GM21381 (cell line): ENCODE measurements around the gene WDR18.

Experiments used
- ATAC-seq: cut with Tn5 transposase; IDR thresholded peaks from one replicate; pipeline ENCODE4 v1.9.1; 2021; ENCODE audit warnings: mild to moderate bottlenecking, moderate library complexity; ENCODE audit not compliant: unreplicated experiment

The WDR18 gene

DNA sequence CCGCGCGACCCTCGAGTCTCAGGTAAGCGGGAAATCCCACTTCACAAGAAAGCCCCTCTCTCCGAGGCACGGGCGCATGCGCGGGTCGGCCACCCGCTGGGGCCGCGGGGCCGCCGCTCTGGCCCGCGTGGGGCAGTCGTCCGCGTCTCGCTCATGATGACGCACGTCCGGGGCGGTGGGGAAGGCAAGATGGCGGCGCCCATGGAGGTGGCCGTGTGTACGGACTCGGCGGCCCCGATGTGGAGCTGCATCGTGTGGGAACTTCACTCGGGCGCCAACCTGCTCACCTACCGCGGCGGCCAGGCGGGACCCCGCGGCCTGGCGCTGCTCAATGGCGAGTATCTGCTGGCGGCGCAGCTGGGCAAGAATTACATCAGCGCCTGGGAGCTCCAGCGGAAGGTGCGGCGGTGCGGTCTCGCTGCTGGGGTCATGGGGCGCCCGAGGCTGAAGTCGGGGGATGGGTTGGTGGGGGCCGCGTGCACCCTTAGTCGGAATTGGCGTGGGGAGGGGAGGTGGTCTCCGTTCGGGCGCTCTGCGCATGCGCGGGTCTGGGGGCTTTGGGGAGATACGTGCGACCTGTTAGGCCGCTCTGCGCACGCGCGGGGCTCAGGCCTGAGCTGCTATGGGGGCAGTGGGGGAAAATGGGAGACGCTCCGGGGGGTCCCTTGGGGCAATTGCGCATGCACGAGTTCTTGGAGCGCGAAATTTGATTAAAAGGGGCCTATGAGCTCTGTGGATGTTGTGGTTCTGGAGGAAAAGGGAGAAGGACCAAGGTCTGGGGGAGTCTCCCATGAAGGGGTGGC, at the start of gene WDR18:
WDR18 (plus strand) TSS at position 181 of the 803 bp plus-strand sequence; CDS start at position 190, 9 bp downstream.
- peak; percentile 77 for ATAC-seq

DNA sequence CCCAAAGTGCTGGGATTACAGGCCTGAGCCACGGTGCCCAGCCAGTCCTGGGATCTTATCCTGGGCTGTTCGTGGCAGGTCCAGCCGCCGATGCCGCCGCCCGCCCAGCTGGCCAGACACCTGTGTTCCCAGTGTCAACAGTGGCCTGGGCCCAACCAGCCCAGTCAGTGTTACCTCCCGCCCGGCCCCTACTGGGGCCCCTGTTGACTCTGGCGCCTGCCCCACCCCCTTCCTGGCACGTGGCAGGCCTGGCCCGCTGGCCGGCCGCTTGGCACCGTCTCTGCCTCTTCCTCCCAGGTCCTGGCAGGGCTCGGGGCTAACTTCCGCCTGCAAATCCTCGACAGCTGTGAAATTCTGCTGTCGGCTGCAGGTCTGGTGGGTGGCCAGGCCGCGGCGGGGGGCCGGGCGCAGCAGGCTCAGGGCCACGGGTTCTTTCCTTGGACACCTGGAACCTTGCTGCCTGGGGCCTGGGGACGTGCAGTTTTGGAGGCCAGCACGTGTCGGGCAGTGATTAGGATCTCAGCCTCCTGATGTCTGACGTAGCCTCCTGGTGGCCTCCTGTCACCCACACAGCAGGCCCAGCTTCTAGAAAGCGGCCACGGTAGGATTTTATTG, 49.2 kb upstream of the WDR18 start:
- no peak for ATAC-seq

GRCh38 chr19:936175-936546, 48.0 kb upstream of the WDR18 start:
- ATAC-seq = no peak

- ATAC-seq = no peak
These were observed 46.9 kb upstream of the WDR18 start for GRCh38 chr19:937259-937694.

DNA sequence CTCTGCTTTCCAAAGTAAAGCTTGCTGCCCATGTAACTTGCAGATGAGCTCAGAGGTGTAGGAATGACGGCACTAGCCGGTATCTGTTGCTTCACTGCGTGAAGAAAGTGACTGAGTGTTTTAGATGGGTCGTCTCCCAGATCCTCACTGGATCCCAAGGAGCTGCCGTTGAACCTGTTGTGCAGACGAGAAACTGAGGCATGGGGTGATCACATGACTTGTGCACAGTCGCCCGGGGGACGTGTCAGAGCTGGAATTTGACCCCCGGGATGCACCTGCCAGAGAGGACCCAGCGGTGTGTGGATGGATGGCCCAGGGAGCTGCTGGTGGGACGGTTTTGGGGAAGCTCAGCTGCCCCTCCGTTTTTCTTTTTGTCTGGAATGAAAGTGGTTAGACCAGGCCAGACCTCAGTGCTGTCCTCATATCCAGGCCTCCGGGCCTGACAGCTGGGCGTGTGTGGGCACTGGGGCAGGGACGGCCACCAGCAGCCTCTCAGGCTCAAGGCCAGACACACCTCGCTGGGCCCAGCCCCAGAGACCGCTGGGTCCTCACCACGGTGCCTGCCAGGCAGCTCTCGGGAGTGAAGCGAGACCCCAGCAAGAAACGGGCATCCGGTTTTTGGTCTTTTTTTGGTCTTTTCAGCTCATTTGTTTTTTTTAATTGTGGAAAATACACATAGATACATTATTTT, 45.8 kb upstream of the WDR18 start:
- ATAC-seq = no peak

- ATAC-seq = no peak
These were observed 44.7 kb upstream of the WDR18 start for GRCh38 chr19:939439-939838.

DNA sequence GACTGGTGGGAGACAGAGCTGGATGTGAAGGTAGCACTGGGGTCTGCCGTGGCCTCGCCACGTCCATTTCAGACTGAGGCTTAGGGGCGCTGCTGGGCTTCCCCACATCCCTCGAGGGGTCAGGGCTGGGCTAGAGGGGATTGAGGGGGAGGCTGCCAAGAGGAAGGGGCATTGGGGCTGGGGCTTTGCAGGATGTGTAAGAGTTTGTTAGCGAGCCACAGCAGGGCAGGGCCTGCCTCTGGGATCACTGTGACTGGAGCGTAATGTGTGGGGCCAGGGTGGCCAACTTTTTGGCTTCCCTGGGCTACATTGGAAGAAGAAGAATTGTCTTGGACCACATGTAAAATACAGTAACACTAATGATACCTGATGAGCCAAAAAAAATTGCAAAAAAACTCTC, 44.2 kb upstream of the WDR18 start:
- no peak for ATAC-seq

DNA sequence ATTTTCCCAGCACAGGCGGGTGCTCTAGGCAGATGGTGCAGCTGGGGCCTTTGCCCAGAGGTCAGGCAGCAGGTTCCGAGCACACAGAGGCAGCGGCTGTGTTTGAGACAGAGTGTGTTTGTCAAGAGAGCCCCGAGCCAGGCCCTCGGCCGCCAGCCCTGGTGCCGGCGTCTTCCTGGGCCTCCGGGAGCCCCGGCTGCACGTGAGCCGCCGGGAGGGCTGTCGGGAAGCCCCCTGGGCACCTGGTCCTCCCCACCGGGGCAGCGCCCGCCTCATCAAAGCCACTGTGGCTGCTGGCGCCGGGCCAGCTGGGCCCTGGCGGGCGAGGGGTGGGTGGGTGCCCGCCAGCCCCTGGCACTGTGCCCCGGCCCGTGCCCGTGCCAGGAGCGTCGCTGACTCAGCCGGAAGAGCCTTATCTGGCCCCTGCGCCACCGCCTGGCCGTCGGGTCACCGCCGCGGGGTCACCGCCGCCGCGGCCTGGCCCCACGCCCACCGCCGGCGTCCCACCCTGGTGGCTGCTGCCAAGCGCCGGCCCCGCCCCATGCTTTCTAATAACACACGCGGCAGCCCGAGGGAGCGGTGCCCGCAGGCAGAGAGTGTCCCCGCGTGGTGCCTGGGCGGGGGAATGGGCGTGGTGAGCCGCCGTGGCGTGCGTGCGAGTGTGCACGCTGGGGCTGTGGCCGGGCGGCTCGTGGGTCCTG, 43.4 kb upstream of the WDR18 start:
- ATAC-seq = peak; percentile 55

- ATAC-seq = no peak
These were observed 42.6 kb upstream of the WDR18 start for GRCh38 chr19:941292-942132.

DNA sequence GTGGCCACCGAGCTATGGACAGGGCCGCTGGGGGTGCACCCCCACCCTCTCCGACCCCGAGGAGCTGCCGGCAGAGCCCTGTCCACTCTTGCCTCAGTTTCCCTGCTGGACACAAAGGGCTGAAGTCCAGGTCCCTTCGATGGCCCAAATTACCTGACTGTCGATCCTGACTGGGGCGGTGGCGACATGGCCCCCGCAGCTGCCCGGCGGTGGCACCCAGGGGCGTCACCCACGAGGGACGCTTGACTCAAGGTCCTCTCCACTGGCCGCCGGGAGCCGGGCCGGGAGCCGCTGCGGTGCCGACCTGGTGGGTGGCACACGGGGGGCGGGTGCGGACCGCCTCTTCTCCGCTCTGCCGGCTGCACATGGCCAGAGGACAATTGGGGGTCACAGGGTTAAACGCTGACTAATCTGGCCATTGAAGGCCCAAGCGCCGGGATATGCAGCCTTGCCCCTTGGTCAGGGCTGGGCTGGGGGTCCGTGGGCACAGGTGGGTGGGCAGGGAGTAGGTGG, 42.0 kb upstream of the WDR18 start:
- ATAC-seq = no peak

GRCh38 chr19:943551-944170, 40.5 kb upstream of the WDR18 start:
- ATAC-seq = no peak

DNA sequence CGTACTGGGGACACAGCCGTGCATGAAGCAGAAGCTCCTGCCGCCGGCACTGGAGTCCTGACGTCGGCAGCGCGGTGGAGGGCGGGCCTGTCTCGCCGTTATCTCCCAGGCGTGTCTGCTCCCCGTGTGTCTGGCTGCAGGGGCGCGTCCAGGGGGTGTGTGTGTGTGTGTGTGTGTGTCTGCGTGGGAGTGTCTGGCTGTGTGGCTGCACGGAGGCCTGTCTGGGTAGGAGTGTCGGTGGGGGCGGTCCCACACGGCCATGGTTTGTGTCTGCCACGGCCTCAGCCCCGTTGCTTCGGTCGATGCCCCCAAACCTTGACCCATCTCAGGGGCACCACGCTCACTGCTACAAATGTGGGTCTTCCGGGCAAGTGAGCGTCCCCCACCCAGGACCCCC, 40.0 kb upstream of the WDR18 start:
- no peak for ATAC-seq

DNA sequence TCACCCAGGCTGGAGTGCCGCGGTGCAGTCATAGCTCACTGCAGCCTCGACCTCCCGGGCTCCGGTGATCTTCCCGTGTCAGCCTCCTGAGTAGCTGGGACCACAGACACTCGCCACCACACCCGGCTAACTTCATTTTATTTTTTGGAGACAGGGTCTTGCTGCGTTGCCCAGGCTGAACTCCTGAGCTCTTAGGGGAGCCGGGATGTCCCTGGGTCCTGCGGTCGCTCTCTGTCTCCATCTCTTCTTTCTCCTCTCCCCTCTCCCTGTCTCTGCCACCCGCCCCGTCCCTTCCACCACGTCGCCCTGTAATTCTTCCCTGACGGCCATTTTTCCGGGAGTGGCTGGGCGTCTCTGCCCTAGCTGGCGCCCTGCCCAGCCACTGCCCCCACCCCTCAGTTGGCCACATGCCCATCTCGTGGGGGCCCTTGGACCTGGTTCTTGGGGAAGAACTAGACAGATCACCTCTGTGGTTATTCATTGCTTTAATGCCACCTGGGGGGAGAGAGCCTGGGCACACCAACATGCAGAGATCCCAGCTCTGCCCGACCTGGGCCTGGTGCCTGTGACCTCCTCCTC, 39.4 kb upstream of the WDR18 start:
- no peak for ATAC-seq

DNA sequence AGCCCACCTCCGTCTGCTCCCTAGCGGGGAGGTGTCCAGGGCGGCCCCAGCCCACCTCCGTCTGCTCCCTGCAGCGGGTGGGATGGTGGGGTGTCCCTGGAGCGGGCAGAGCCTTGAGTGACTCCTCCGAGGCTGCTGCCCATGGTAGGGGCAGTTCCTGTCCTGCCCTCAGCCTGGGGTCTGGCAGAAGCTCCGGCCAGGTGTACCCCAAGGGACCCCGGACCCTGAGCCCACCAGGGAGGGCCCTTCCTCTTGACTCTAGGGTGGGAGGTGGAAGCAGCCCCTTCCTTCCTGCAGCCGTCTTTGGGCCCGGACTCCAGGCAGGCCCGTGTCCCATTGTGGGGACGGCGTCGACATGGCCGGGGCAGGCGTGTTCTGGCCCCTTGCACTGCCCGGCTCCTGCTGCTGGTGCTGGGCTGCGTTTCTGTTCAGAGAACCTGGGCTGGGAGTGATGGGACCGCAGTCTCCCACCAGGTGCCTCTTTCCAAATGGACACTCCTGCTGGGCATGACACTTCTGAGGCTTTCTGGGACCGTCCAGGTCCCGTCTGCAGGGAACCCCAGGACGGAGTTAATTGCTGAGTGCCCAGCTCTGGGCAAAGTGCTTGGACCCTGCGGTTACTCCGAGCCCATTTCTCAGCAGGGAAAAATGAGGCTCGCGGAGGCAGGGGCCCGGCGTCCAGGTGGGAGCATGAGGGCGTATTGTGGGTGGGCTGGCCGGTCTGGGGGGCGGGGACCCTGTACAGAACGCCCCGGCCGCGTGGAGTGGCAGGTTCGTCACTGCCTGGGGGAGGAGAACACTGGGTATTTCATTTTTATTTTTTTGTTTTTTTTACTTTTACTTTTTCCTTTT, 38.5 kb upstream of the WDR18 start:
- ATAC-seq = no peak

DNA sequence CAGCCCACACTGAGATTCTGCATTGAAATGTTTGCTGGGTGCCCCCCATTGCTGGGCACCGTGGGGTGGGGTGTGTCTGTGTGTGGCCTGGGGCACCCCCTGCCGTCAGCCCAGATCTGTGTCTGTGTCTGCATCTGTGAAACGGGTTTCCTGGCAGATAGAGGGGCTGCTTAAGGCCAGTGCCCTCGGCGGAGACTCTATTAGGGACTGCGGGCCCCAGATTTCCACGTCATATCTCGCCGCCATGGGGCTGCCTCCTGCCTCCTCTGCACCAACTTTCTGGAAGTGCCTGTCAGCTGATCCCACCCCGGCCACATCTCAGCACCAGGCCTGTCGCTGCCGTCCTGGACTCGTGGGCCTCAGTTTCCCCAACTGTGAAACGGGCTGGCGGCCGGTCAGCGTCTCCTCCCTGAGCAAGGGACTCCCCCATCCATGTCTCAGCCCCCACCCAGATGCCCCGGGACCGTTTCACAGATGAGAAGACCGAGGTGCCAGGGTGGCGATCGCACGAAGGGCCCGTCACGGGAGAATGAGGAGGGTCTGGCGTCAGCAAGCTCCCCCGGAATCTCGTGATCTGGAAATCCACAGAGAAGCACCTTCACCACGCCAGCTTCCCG, 36.9 kb upstream of the WDR18 start:
- ATAC-seq = peak; percentile 7

- ATAC-seq = peak; percentile 68
These were observed 36.2 kb upstream of the WDR18 start for GRCh38 chr19:947707-948539.

DNA sequence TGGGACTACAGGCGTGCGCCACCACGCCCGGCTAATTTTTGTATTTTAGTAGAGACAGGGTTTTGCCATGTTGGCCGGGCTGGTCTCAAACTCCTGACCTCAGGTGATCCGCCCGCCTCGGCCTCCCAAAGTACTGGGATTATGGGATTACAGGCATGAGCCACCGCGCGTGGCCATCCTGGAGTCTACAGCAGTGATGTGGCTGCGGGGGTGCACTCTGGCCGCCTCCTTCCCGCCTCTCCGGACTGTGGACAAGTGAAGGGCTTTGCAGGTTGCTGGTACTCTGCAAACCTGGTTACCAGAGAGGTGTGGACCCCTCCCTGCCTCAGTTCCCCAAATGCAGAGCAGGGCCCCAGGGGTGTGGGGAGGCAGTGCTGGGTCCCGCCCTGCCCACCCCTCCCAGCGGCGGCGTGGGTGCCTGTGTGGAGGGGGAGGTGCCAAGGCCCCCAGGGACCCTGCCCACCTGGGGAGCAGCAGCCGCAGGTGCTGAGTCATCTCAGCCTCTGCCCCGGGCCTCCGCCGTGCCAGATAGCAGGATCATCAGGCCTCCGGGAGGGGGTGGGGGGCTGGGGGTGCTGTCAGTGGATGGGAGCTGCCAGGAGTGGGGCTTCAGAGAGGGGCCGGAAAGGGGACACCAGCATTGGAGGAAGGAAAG, 35.2 kb upstream of the WDR18 start:
- no peak for ATAC-seq
